GM21786 (cell line): ENCODE measurements around the gene CLEC16A.

ENCODE experiments used
- ATAC-seq: cut with Tn5 transposase; IDR thresholded peaks from one replicate; pipeline ENCODE4 v1.9.1; 2021; ENCODE audit not compliant: unreplicated experiment

CLEC16A gene

GRCh38 chr16:10987361-10988163 is 43.2 kb downstream of the CLEC16A start:
- ATAC-seq = no peak

- ATAC-seq = no peak
Observed at GRCh38 chr16:10988164-10988803, 43.9 kb downstream of the CLEC16A start.

GRCh38 chr16:10988879-10989278 is 44.5 kb downstream of the CLEC16A start:
- no peak for ATAC-seq

GRCh38 chr16:10989559-10989958 is 45.2 kb downstream of the CLEC16A start:
- ATAC-seq = no peak

- no peak for ATAC-seq
Observed at GRCh38 chr16:10990378-10990777, 46.0 kb downstream of the CLEC16A start.

- no peak for ATAC-seq
Observed at GRCh38 chr16:10992112-10992511, 47.7 kb downstream of the CLEC16A start.

- no peak for ATAC-seq
Observed at GRCh38 chr16:10992797-10993196, 48.4 kb downstream of the CLEC16A start.

GRCh38 chr16:10993649-10994048 is 49.3 kb downstream of the CLEC16A start:
- ATAC-seq = no peak

GRCh38 chr16:10994571-10994970 is 50.2 kb downstream of the CLEC16A start:
- no peak for ATAC-seq

GRCh38 chr16:10995565-10995964 is 51.2 kb downstream of the CLEC16A start:
- no peak for ATAC-seq

GRCh38 chr16:10997485-10997884 is 53.1 kb downstream of the CLEC16A start:
- no peak for ATAC-seq

GRCh38 chr16:10999300-10999699 is 54.9 kb downstream of the CLEC16A start:
- ATAC-seq = no peak

GRCh38 chr16:11001611-11002010 is 57.2 kb downstream of the CLEC16A start:
- ATAC-seq = no peak

GRCh38 chr16:11003141-11003540 is 58.8 kb downstream of the CLEC16A start:
- no peak for ATAC-seq

GRCh38 chr16:11004351-11004750 is 60.0 kb downstream of the CLEC16A start:
- ATAC-seq = no peak

GRCh38 chr16:11004973-11005610 is 60.7 kb downstream of the CLEC16A start:
- no peak for ATAC-seq

- ATAC-seq = no peak
Observed at GRCh38 chr16:11005611-11005975, 61.2 kb downstream of the CLEC16A start.

- no peak for ATAC-seq
Observed at GRCh38 chr16:11006656-11007055, 62.3 kb downstream of the CLEC16A start.

- ATAC-seq = no peak
Observed at GRCh38 chr16:11007714-11008280, 63.4 kb downstream of the CLEC16A start.

GRCh38 chr16:11009027-11009755 is 64.8 kb downstream of the CLEC16A start:
- no peak for ATAC-seq

GRCh38 chr16:11010575-11011221 is 66.3 kb downstream of the CLEC16A start:
- ATAC-seq = no peak
